K562 (cell line): ENCODE data around the gene WDR35. TPM values are rescaled to one million over a fixed set of nuclear protein-coding genes. Genes with fewer than 3 reads are reported as not detected.

ENCODE experiments used
- ATAC-seq: fragments of 200-7000 bp; cut with Tn5 transposase; 3 replicates; pipeline ENCODE4 v1.9.1; 2020; ENCODE audit warnings: moderate library complexity
- BruUV-seq: library from RNA; stranded (reverse); fragments of 400-500 nt; replicated peaks from 2 replicates; lab custom pipeline; 2021; lab: Mats Ljungman, UMichigan
- CTCF ChIA-PET: fragments of 300-600 bp; formaldehyde crosslinking; extraction: SDS; loops from one replicate; lab custom pipeline; 2021; ENCODE audit warnings: low intra/inter-chr PET ratio; lab: Yijun Ruan, JAX
- POLR2A ChIA-PET: fragments of 300-600, 350-650 bp; sonication (Branson Sonifier 250); formaldehyde crosslinking; extraction: SDS; loops from one replicate; lab custom pipeline; 2021; ENCODE audit warnings: antibody characterized with exemption, inconsistent platforms; lab: Yijun Ruan, JAX
- DNase-seq, 4 experiments: peaks; one replicate each; pipeline versions ENCODE4 v3.0.0 to v3.0.0-alpha.2; 2011 to 2018; ENCODE audit warnings: low spot score in 3 of 4, mixed read lengths in 3 of 4; ENCODE audit errors: extremely low read depth in 1 of 4
- FAIRE-seq: peaks from 2 replicates; lab custom pipeline; 2011; peaks lifted over from hg19 to GRCh38; lab: Jason Lieb, UNC
- H2AFZ ChIP-seq: 2 replicates; pipeline ENCODE4 v1.6.0; 2011; ENCODE audit warnings: low read depth, low read length, control low read depth, inconsistent platforms
- H3K27ac ChIP-seq: fragments of 200-600 bp; 3 replicates; pipeline ENCODE4 v1.8.0; 2011; ENCODE audit warnings: low read depth, mild to moderate bottlenecking, control low read depth, inconsistent platforms, low read length, moderate library complexity, mixed read lengths; ENCODE audit errors: extremely low read depth
- H3K27me3 ChIP-seq, 2 experiments: fragments of 300-600 bp in 1 of 2; 2 replicates in 1 of 2; 3 replicates in 1 of 2; pipeline versions ENCODE4 v1.6.0 to v1.8.0; 2011; ENCODE audit warnings: inconsistent platforms in 2 of 2, low read length in 2 of 2, mild to moderate bottlenecking in 1 of 2, mixed read lengths in 1 of 2, moderate library complexity in 1 of 2; ENCODE audit not compliant: control insufficient read depth in 2 of 2, insufficient read depth in 2 of 2
- H3K36me3 ChIP-seq: fragments of 300-600 bp; 3 replicates; pipeline ENCODE4 v1.8.0; 2011; ENCODE audit warnings: mild to moderate bottlenecking, low read length, inconsistent platforms; ENCODE audit not compliant: control insufficient read depth, insufficient read depth
- H3K4me1 ChIP-seq, 2 experiments: fragments of 200-600 bp in 1 of 2; replicated peaks in 1 of 2; 2 replicates in 1 of 2; 3 replicates in 1 of 2; pipeline versions ENCODE4 v1.5.1 to v1.8.0; 2011; ENCODE audit warnings: inconsistent platforms in 2 of 2, low read length in 2 of 2, mild to moderate bottlenecking in 1 of 2, mixed read lengths in 1 of 2, moderate library complexity in 1 of 2; ENCODE audit not compliant: control insufficient read depth in 2 of 2, insufficient read depth in 2 of 2
- H3K4me2 ChIP-seq: 2 replicates; pipeline ENCODE4 v1.6.1; 2011; ENCODE audit warnings: low read length, control low read depth, inconsistent platforms, mixed read lengths; ENCODE audit not compliant: insufficient read depth
- H3K4me3 ChIP-seq: fragments of 200-600 bp; sonication (generic), shearing (Covaris generic); 2 replicates; pipeline ENCODE4 v1.5.1; 2016; ENCODE audit warnings: control low read depth, inconsistent platforms
- H3K79me2 ChIP-seq: fragments of 200-600 bp; 3 replicates; pipeline ENCODE4 v1.8.0; 2011; ENCODE audit warnings: low read length, inconsistent platforms; ENCODE audit not compliant: control insufficient read depth, insufficient read depth
- H3K9ac ChIP-seq, 2 experiments: 2 replicates each; pipeline versions ENCODE4 v1.6.0 to v1.6.1; 2011; ENCODE audit warnings: low read depth in 2 of 2, low read length in 2 of 2, control low read depth in 1 of 2, inconsistent platforms in 1 of 2, mild to moderate bottlenecking in 1 of 2, mixed read lengths in 1 of 2; ENCODE audit not compliant: insufficient read depth in 1 of 2
- H3K9me1 ChIP-seq: one replicate; pipeline ENCODE4 v1.6.0; 2011; ENCODE audit warnings: inconsistent platforms, mild to moderate bottlenecking, low read length, moderate library complexity; ENCODE audit not compliant: control insufficient read depth, insufficient read depth
- H3K9me3 ChIP-seq: replicated peaks from 2 replicates; pipeline ENCODE4 v1.5.1; 2011; ENCODE audit warnings: low read depth, low read length, inconsistent platforms; ENCODE audit not compliant: control insufficient read depth, insufficient read depth
- H4K20me1 ChIP-seq: replicated peaks from 2 replicates; pipeline ENCODE4 v1.6.1; 2011; ENCODE audit warnings: low read length, inconsistent platforms, mixed read lengths; ENCODE audit not compliant: control insufficient read depth, insufficient read depth
- DMBX1 ChIP-seq: fragments of 250-450 bp; sonication (Bioruptor Pico); IDR thresholded peaks from 2 replicates; pipeline ENCODE4 v1.8.0; 2022; ENCODE audit warnings: inconsistent platforms, mild to moderate bottlenecking, moderate library complexity, borderline replicate concordance
- DPF2 ChIP-seq: fragments of 450-650 bp; IDR thresholded peaks from 2 replicates; pipeline ENCODE4 v1.6.1; 2016
- IRF9 ChIP-seq: fragments of 450-650 bp; IDR thresholded peaks from 2 replicates; pipeline ENCODE4 v1.6.1; 2016; ENCODE audit warnings: missing biosample characterization, missing genetic modification characterization
- KDM5B ChIP-seq: fragments of 200-600 bp; sonication (generic); IDR thresholded peaks from 2 replicates; pipeline ENCODE4 v1.6.1; 2012; ENCODE audit warnings: low read depth, mild to moderate bottlenecking, moderate library complexity, low read length, control low read depth, inconsistent platforms; ENCODE audit not compliant: insufficient replicate concordance
- MEIS2 ChIP-seq: fragments of 450-650 bp; IDR thresholded peaks from 2 replicates; pipeline ENCODE4 v1.6.1; 2014; ENCODE audit warnings: mild to moderate bottlenecking; ENCODE audit not compliant: partially characterized antibody
- MLLT1 ChIP-seq, 2 experiments: fragments of 450-650 bp; IDR thresholded peaks; 2 replicates each; pipeline ENCODE4 v1.6.1; 2016
- MNT ChIP-seq, 2 experiments: fragments of 450-650 bp; conservative IDR thresholded peaks; 2 replicates each; pipeline ENCODE4 v1.6.1; 2017; ENCODE audit warnings: mild to moderate bottlenecking in 2 of 2, moderate library complexity in 2 of 2
- NEUROD1 ChIP-seq: fragments of 150-350 bp; IDR thresholded peaks from 2 replicates; pipeline ENCODE4 v1.6.1; 2014; ENCODE audit warnings: borderline replicate concordance, low read length, low read depth; ENCODE audit not compliant: partially characterized antibody
- PKNOX1 ChIP-seq: fragments of 450-650 bp; IDR thresholded peaks from 2 replicates; pipeline ENCODE4 v1.6.1; 2016
- SMARCB1 ChIP-seq: IDR thresholded peaks from 2 replicates; pipeline ENCODE4 v1.6.1; 2011; ENCODE audit warnings: improper control_type of control experiment, low read depth; ENCODE audit not compliant: insufficient read length
- SMARCE1 ChIP-seq: fragments of 450-650 bp; IDR thresholded peaks from 2 replicates; pipeline ENCODE4 v1.7.1; 2016; ENCODE audit warnings: mild to moderate bottlenecking
- SRSF1 ChIP-seq: fragments of 200-400 bp; formaldehyde crosslinking; IDR thresholded peaks from 2 replicates; pipeline ENCODE4 v1.6.1; 2017; ENCODE audit warnings: mild to moderate bottlenecking, low read depth, low read length, moderate library complexity
- SUPT5H ChIP-seq: fragments of 450-650 bp; IDR thresholded peaks from 2 replicates; pipeline ENCODE4 v1.6.1; 2016
- ZKSCAN3 ChIP-seq: fragments of 250-450 bp; sonication (Bioruptor Pico); IDR thresholded peaks from 2 replicates; pipeline ENCODE4 v1.4.0; 2020
- ZNF12 ChIP-seq: sonication (generic); formaldehyde crosslinking; IDR thresholded peaks from 2 replicates; pipeline ENCODE4 v1.4.0; 2020; ENCODE audit warnings: mild to moderate bottlenecking, missing genetic modification reagents
- ZNF197 ChIP-seq: fragments of 200-800 bp; sonication (Bioruptor generic); IDR thresholded peaks from 2 replicates; pipeline ENCODE4 v1.6.1; 2016; ENCODE audit warnings: low read depth, missing genetic modification characterization, missing compliant biosample characterization
- ZNF217 ChIP-seq: sonication (generic); formaldehyde crosslinking; IDR thresholded peaks from 2 replicates; pipeline ENCODE4 v1.8.0; 2022; ENCODE audit warnings: mild to moderate bottlenecking, missing genetic modification reagents
- ZNF780A ChIP-seq: fragments of 250-450 bp; sonication (Bioruptor Pico); IDR thresholded peaks from 2 replicates; pipeline ENCODE4 v1.5.0; 2021; ENCODE audit warnings: mild to moderate bottlenecking
- WGBS: fragments of 100-300 bp; shearing (Covaris generic); methylation state at CpG from one replicate; pipeline ENCODE4 v1.1.6; 2016; ENCODE audit warnings: low coverage, mixed read lengths; ENCODE audit not compliant: insufficient coverage; ENCODE audit errors: missing lambda C conversion rate; 5-methylcytosine and 5-hydroxymethylcytosine counted together
- in situ Hi-C: fragments of 300-500 bp; cut with MboI; formaldehyde crosslinking; loops from 4 replicates; pipeline ENCODE4 v1.15.0; 2018; ENCODE audit warnings: inconsistent platforms, mixed read lengths
- intact Hi-C: fragments of 100-400 bp; cut with micrococcal nuclease; formaldehyde crosslinking; loops from 2 replicates; pipeline ENCODE4 v1.14.2; 2022
- polyA plus RNA-seq, 8 experiments: library from polyadenylated mRNA; depleted of rRNA in 4 of 8; stranded (reverse) in 5 of 8; unstranded in 3 of 8; fragments of >200 nt; fragmentation: Nextera tagmentation in 2 of 8; fragmentation: Illumina TruSeq in 1 of 8; extraction: Ambion mirVana in 2 of 8; extraction: Trizol in 1 of 8; gene quantifications; 2 replicates each; pipeline versions ENCODE4 v1.2.1 to v1.2.3, GENCODE V29; 2011 to 2014; ENCODE audit warnings: inconsistent platforms in 1 of 8, missing spikeins in 1 of 8
- total RNA-seq, 7 experiments: library from RNA; depleted of rRNA in 6 of 7; stranded (reverse); fragments of >200 nt in 6 of 7; fragmentation: Illumina TruSeq in 2 of 7; extraction: Trizol in 2 of 7; gene quantifications; 2 replicates each; pipeline versions ENCODE4 v1.2.1 to v1.2.3, GENCODE V29; 2011 to 2021; ENCODE audit warnings: low replicate concordance in 1 of 7

WDR35 gene
- total and polyA plus RNA-seq, 9 of the 15 experiments (the other 6 are each of a cell fraction or from before 2014, with no cell fraction given): 3.3 to 13.1 (median 8.0) TPM

- DNase-seq (no peak), ATAC-seq (peak; percentile 1; the same call in 1 of the 3 replicates), FAIRE-seq (peak; percentile 69)
- no TSS peak for BruUV-seq
- Histone ChIP-seq H2AFZ (no peak overlapping the region), H3K4me2 (no peak overlapping the region), H3K27ac (peak overlapping the region; percentile 38; the same call in 1 of the 3 replicates), H3K36me3 (peaks cover 3% of the 10 kb centered on the region; the same call in 1 of the 3 replicates), H3K79me2 (peaks cover 70% of the 10 kb centered on the region), H3K4me3 (no peak overlapping the region), H3K9me3 (no peaks in the 10 kb centered on the region), H3K4me1 (peaks cover 7 to 12% of the 10 kb centered on the region in 2 experiments; a peak in 4 of 5 replicates), H4K20me1 (0 out of 2 replicates have a peak, but pooled peaks cover 4% of the 10 kb centered on the region), H3K9me1 (no peaks in the 10 kb centered on the region), H3K27me3 (no peaks in the 10 kb centered on the region), H3K9ac (peak overlapping the region in 1 of 2 experiments; percentile 66; a peak in 2 of 4 replicates)
- intact Hi-C loops (no loop called here), in situ Hi-C loops (no loop called here)
- CTCF ChIA-PET: no interaction called here
- POLR2A ChIA-PET: no interaction called here
- 44% methylated on average over 4 of the region's 4 CpGs for WGBS
- TF ChIP-seq SMARCE1 (no peak), PKNOX1 (peak; percentile 59; the same call in 1 of the 2 replicates), MLLT1 (IDR thresholded peaks at IDR 0.05) (0 out of 4 replicates have a peak, but pooled peaks of 1 of the 2 experiments have one; percentile 6), DPF2 (peak; percentile 22; the same call in 1 of the 2 replicates), NEUROD1 (no peak), IRF9 (tag) (no peak), ZNF217 (CRISPR knock-in tag) (no peak), ZNF197 (CRISPR knock-in tag) (no peak), ZNF780A (CRISPR knock-in tag) (no peak), MNT (conservative IDR thresholded peaks at IDR 0.05) (0 out of 4 replicates have a peak, but pooled peaks of 1 of the 2 experiments have one; percentile 10), DMBX1 (no peak), SUPT5H (no peak), MEIS2 (peak; percentile 79), ZNF12 (CRISPR knock-in tag) (no peak), KDM5B (no peak), SRSF1 (no peak), SMARCB1 (no peak), ZKSCAN3 (CRISPR knock-in tag) (no peak)
These were observed 95.6 kb downstream of the WDR35 start for GRCh38 chr2:19894134-19894792.
